ENCODE measurements around the gene NT5DC4.

DNA sequence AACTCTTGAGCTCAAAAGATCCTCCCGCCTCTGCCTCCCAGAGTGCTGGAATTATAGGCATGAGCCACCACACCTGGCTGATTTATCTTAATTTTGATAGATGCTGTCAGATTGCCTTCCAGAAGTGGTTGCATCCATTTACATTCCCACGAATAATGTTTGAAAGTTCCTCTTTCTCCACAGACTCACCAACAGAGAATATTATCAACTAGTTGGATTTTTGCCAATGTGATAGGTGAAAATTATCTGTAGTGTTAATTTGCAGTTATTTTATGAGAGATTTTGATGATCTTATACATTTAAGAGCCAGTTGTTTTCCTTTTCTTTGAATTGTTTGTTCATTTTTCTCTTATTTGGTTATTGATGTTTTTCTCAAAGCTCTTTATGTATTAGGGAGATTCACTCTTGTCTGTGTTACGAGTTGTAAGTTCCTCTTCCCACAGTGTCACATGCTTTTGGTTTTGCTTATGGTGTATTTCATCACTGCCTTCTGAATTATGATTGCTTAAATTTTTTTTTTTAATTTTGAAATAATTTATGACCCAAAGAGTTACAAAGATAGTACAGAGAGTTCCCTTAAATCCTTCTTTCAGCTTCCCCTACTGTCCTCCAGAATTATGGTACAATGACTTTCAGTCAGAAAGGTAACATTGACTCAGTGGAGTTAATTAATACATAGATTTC, 20.7 kb upstream of the NT5DC4 start:
- TF ChIP-seq, protein P1, sequence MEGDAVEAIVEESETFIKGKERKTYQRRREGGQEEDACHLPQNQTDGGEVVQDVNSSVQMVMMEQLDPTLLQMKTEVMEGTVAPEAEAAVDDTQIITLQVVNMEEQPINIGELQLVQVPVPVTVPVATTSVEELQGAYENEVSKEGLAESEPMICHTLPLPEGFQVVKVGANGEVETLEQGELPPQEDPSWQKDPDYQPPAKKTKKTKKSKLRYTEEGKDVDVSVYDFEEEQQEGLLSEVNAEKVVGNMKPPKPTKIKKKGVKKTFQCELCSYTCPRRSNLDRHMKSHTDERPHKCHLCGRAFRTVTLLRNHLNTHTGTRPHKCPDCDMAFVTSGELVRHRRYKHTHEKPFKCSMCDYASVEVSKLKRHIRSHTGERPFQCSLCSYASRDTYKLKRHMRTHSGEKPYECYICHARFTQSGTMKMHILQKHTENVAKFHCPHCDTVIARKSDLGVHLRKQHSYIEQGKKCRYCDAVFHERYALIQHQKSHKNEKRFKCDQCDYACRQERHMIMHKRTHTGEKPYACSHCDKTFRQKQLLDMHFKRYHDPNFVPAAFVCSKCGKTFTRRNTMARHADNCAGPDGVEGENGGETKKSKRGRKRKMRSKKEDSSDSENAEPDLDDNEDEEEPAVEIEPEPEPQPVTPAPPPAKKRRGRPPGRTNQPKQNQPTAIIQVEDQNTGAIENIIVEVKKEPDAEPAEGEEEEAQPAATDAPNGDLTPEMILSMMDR (conservative IDR thresholded peaks at IDR 0.05; ENCODE audit: low read length): no peak
- TF ChIP-seq EZH2phosphoT487 (IDR thresholded peaks at IDR 0.05; ENCODE audit: borderline replicate concordance, low read depth, low read length): no peak

All from OCI-LY7 (cell line).